Activated T-cell treated with anti-CD3 and anti-CD28 coated beads, Interleukin-2, amount 50 U/mL, for 24 hours (primary cell): ENCODE data around the gene SUPT3H.

Source experiments
- DNase-seq: peaks from one replicate; pipeline ENCODE4 v3.0.0-alpha.2; 2020
- H3K27ac Mint-ChIP-seq: 2 replicates; pipeline ENCODE4 v1.8.0; 2020; ENCODE audit warnings: mild to moderate bottlenecking, mixed read lengths
- H3K27me3 Mint-ChIP-seq: 2 replicates; pipeline ENCODE4 v1.8.0; 2020; ENCODE audit warnings: mixed read lengths
- H3K36me3 Mint-ChIP-seq: 2 replicates; pipeline ENCODE4 v1.8.0; 2020; ENCODE audit warnings: low read depth, mixed read lengths
- H3K4me1 Mint-ChIP-seq: 2 replicates; pipeline ENCODE4 v1.8.0; 2020; ENCODE audit warnings: low read depth, mixed read lengths
- H3K4me3 Mint-ChIP-seq: 2 replicates; pipeline ENCODE4 v1.8.0; 2020; ENCODE audit warnings: mild to moderate bottlenecking, moderate library complexity, mixed read lengths
- H3K9me3 Mint-ChIP-seq: 2 replicates; pipeline ENCODE4 v1.8.0; 2020; ENCODE audit warnings: mixed read lengths

Gene SUPT3H

GRCh38 chr6:45371924-45372573, 5.7 kb downstream of the SUPT3H start:
- no peak for DNase-seq

DNA sequence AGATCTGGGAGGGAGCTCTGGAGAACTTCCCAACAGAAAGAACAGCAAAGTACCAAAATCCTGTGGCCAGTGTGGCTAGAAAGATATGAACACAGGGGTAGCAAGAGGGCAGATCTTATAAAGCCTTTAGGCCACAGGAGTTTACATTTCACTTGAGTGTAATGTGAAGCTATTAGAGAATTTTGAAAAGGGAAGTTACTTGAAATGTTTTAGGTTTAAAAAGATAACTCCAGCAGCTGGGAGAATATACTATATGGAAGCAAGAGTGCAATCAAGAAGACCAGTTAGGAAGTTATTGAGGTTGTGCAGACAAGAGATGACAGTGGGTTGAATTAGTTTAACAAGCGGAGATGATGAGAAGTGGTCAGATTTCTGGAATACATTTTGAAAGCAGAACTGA, 7.9 kb downstream of the SUPT3H start:
- H3K4me3 Mint-ChIP-seq: no peak overlapping the region
- H3K4me1 Mint-ChIP-seq: peaks cover 48% of the 10 kb centered on the region
- no peak for DNase-seq
- H3K36me3 Mint-ChIP-seq: peaks cover 15% of the 10 kb centered on the region
- H3K9me3 Mint-ChIP-seq: no peaks in the 10 kb centered on the region
- H3K27me3 Mint-ChIP-seq: no peaks in the 10 kb centered on the region
- no peak overlapping the region for H3K27ac Mint-ChIP-seq

More at GRCh38 chr6:45371924-45372573, 5.7 kb downstream of the SUPT3H start:
- H3K4me1 Mint-ChIP-seq: peaks cover 63% of the 10 kb centered on the region
- no peaks in the 10 kb centered on the region for H3K9me3 Mint-ChIP-seq
- H3K36me3 Mint-ChIP-seq: peaks cover 18% of the 10 kb centered on the region
- H3K27ac Mint-ChIP-seq: peak overlapping the region; percentile 85
- H3K4me3 Mint-ChIP-seq: no peak overlapping the region
- H3K27me3 Mint-ChIP-seq: no peaks in the 10 kb centered on the region

DNA sequence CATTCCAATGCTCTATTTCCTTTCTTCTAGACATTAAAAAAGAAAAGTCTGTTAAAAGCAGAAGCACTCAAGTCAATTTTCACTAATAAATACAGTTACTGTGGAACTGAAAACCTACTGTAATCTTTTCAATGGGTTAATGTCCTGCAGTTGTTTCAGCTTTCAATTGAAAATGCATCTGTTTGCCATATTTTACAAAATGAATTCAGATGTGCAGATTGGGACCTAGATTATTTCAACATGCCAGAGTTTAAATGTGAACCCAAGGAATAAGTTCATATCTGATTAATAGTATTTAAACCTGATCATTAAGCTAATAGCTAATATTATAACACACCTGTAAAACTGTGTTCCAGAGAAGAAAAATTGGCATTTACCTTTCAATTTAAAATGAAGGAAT, 9.7 kb downstream of the SUPT3H start:
- H3K4me3 Mint-ChIP-seq: no peak overlapping the region
- peaks cover 39% of the 10 kb centered on the region for H3K4me1 Mint-ChIP-seq

GRCh38 chr6:45366534-45366933, 11.2 kb downstream of the SUPT3H start:
- no peak overlapping the region for H3K4me3 Mint-ChIP-seq
- no peak overlapping the region for H3K27ac Mint-ChIP-seq
- no peaks in the 10 kb centered on the region for H3K9me3 Mint-ChIP-seq
- H3K27me3 Mint-ChIP-seq: no peaks in the 10 kb centered on the region
- H3K4me1 Mint-ChIP-seq: peaks cover 26% of the 10 kb centered on the region
- H3K36me3 Mint-ChIP-seq: peaks cover 27% of the 10 kb centered on the region
- DNase-seq: no peak

More for the DNA sequence above, 9.7 kb downstream of the SUPT3H start:
- H3K27ac Mint-ChIP-seq: no peak overlapping the region
- no peak for DNase-seq
- H3K9me3 Mint-ChIP-seq: no peaks in the 10 kb centered on the region
- H3K36me3 Mint-ChIP-seq: peaks cover 21% of the 10 kb centered on the region
- H3K27me3 Mint-ChIP-seq: no peaks in the 10 kb centered on the region

- H3K27ac Mint-ChIP-seq: no peak overlapping the region
- DNase-seq: no peak
- H3K27me3 Mint-ChIP-seq: no peaks in the 10 kb centered on the region
- peaks cover 34% of the 10 kb centered on the region for H3K36me3 Mint-ChIP-seq
- H3K9me3 Mint-ChIP-seq: no peaks in the 10 kb centered on the region
- H3K4me1 Mint-ChIP-seq: peaks cover 16% of the 10 kb centered on the region
- no peak overlapping the region for H3K4me3 Mint-ChIP-seq
Observed at GRCh38 chr6:45365036-45365435, 12.7 kb downstream of the SUPT3H start.

GRCh38 chr6:45364466-45364865, 13.3 kb downstream of the SUPT3H start:
- Mint-ChIP-seq H3K36me3 (peaks cover 31% of the 10 kb centered on the region), H3K4me3 (no peak overlapping the region), H3K27me3 (no peaks in the 10 kb centered on the region), H3K9me3 (no peaks in the 10 kb centered on the region), H3K27ac (no peak overlapping the region), H3K4me1 (peaks cover 13% of the 10 kb centered on the region)
- DNase-seq: no peak

- DNase-seq: no peak
- Mint-ChIP-seq H3K4me1 (peaks cover 20% of the 10 kb centered on the region), H3K9me3 (no peaks in the 10 kb centered on the region), H3K27ac (no peak overlapping the region), H3K27me3 (no peaks in the 10 kb centered on the region), H3K36me3 (peaks cover 41% of the 10 kb centered on the region), H3K4me3 (no peak overlapping the region)
Observed at GRCh38 chr6:45353654-45354053, 24.1 kb downstream of the SUPT3H start.

GRCh38 chr6:45351667-45352066, 26.1 kb downstream of the SUPT3H start:
- H3K27me3 Mint-ChIP-seq: no peaks in the 10 kb centered on the region
- peaks cover 20% of the 10 kb centered on the region for H3K4me1 Mint-ChIP-seq
- peaks cover 33% of the 10 kb centered on the region for H3K36me3 Mint-ChIP-seq
- H3K9me3 Mint-ChIP-seq: no peaks in the 10 kb centered on the region
- DNase-seq: no peak
- no peak overlapping the region for H3K4me3 Mint-ChIP-seq
- no peak overlapping the region for H3K27ac Mint-ChIP-seq

DNA sequence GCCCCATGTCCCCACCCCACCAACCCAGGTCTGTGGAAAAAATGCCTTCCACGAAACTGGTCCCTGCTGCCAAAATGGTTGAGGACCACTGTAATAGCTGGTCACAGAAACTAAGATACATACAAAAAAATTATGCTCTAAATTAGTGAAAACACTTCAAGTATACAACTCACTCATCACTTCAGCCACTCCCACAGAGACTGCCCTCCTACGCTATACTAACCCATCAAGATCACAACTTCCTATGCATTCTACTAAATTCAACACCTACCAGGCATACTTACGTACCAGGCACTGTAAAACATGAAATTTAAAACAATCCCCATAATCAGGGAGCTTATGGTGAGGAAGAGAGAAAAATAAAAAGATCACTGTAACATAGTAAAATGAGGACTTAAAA, 26.7 kb downstream of the SUPT3H start:
- no peak overlapping the region for H3K4me3 Mint-ChIP-seq

GRCh38 chr6:45350186-45350710, 27.5 kb downstream of the SUPT3H start:
- no peak for DNase-seq
- Mint-ChIP-seq H3K9me3 (no peaks in the 10 kb centered on the region), H3K4me1 (peaks cover 20% of the 10 kb centered on the region), H3K27ac (no peak overlapping the region), H3K36me3 (peaks cover 28% of the 10 kb centered on the region), H3K4me3 (no peak overlapping the region), H3K27me3 (no peaks in the 10 kb centered on the region)

More for the DNA sequence above, 26.7 kb downstream of the SUPT3H start:
- DNase-seq: no peak
- peaks cover 31% of the 10 kb centered on the region for H3K36me3 Mint-ChIP-seq
- H3K27me3 Mint-ChIP-seq: no peaks in the 10 kb centered on the region
- H3K9me3 Mint-ChIP-seq: no peaks in the 10 kb centered on the region
- H3K27ac Mint-ChIP-seq: no peak overlapping the region
- H3K4me1 Mint-ChIP-seq: peaks cover 20% of the 10 kb centered on the region

DNA sequence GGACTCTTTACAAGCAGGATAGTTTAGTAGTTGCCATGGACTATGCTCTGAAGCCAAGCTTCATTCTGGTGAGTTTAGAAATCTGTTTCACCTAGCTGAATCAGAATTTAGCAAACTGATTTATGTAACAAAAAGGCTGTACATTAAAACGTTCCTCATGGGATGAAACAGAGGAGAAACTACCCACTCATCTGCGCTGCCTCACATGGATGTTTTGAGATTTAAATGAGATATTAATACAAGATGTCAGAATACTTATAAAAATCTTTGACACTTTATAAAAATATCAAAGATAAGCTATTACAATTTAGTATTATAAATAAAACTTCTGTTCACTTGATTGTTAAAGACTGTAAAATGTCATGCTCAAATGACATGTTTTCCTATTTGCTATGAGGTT, 32.8 kb downstream of the SUPT3H start:
- DNase-seq: no peak
- H3K4me1 Mint-ChIP-seq: peaks cover 4% of the 10 kb centered on the region

GRCh38 chr6:45328523-45328922, 49.2 kb downstream of the SUPT3H start:
- peaks cover 65% of the 10 kb centered on the region for H3K4me1 Mint-ChIP-seq
- H3K27me3 Mint-ChIP-seq: no peaks in the 10 kb centered on the region
- peak overlapping the region; percentile 79 for H3K27ac Mint-ChIP-seq
- H3K9me3 Mint-ChIP-seq: no peaks in the 10 kb centered on the region
- H3K4me3 Mint-ChIP-seq: peak overlapping the region; percentile 62
- DNase-seq: no peak
- H3K36me3 Mint-ChIP-seq: no peaks in the 10 kb centered on the region

More for the DNA sequence above, 32.8 kb downstream of the SUPT3H start:
- Mint-ChIP-seq H3K36me3 (peaks cover 28% of the 10 kb centered on the region), H3K4me3 (no peak overlapping the region), H3K9me3 (no peaks in the 10 kb centered on the region), H3K27ac (no peak overlapping the region), H3K27me3 (no peaks in the 10 kb centered on the region)

GRCh38 chr6:45327956-45328522, 49.7 kb downstream of the SUPT3H start, which contains the start of gene RUNX2:
TSS of gene RUNX2 (plus strand) at chr6:45328330. CDS start at chr6:45328727, 397 bp downstream.
- no peak for DNase-seq
- H3K9me3 Mint-ChIP-seq: no peaks in the 10 kb centered on the region
- H3K36me3 Mint-ChIP-seq: no peaks in the 10 kb centered on the region
- peak within 1 kb of the TSS; percentile 79 for H3K27ac Mint-ChIP-seq
- no peaks in the 10 kb centered on the region for H3K27me3 Mint-ChIP-seq
- H3K4me3 Mint-ChIP-seq: peak within 1 kb of the TSS; percentile 62
- H3K4me1 Mint-ChIP-seq: peaks cover 69% of the 10 kb centered on the region

DNA sequence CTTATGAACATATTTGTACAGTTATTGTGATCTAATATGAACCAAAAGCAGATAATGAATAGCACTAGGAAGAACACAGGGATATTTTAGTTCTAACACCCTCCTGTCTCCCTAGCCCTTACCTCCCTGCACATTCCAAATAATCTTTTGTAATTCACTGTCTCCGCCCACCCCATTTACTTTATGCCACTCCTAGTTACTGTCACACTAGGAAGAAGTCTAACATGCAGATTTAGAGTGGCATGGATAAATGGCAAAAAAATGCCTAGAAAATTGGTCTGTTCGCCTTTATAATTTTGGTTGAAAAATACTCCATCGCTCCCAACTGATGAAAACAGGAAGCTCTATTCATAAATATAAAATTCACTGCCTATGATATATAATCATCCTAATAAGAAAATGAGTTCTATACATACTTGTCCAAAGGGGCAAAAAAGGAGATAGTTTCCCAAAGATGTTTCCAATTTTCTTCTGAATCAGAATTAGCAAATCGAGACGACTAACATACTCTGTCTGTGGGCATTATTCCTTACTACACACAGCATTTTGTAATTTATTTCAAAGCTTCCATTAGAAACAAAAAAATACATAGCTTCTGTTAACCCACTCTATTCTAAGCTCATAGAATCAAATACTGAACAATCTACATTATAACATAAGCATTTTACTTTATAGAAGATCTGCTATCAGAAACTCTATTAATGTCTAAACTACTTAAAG, 50.9 kb downstream of the SUPT3H start:
- H3K4me3 Mint-ChIP-seq: no peak overlapping the region
- no peaks in the 10 kb centered on the region for H3K36me3 Mint-ChIP-seq
- no peak for DNase-seq
- peak overlapping the region; percentile 60 for H3K27ac Mint-ChIP-seq
- H3K4me1 Mint-ChIP-seq: peaks cover 71% of the 10 kb centered on the region
- H3K9me3 Mint-ChIP-seq: no peaks in the 10 kb centered on the region
- no peaks in the 10 kb centered on the region for H3K27me3 Mint-ChIP-seq
